K562 (cell line): ENCODE data around the gene CCDC9B. TPM values are rescaled to one million over a fixed set of nuclear protein-coding genes. Genes with fewer than 3 reads are reported as not detected.

Experiments used
- ATAC-seq: fragments of 200-7000 bp; cut with Tn5 transposase; 3 replicates; pipeline ENCODE4 v1.9.1; 2020; ENCODE audit warnings: moderate library complexity
- BruUV-seq: library from RNA; stranded (reverse); fragments of 400-500 nt; replicated peaks from 2 replicates; lab custom pipeline; 2021; lab: Mats Ljungman, UMichigan
- CTCF ChIA-PET: fragments of 300-600 bp; formaldehyde crosslinking; extraction: SDS; loops from one replicate; lab custom pipeline; 2021; ENCODE audit warnings: low intra/inter-chr PET ratio; lab: Yijun Ruan, JAX
- POLR2A ChIA-PET: fragments of 300-600, 350-650 bp; sonication (Branson Sonifier 250); formaldehyde crosslinking; extraction: SDS; loops from one replicate; lab custom pipeline; 2021; ENCODE audit warnings: antibody characterized with exemption, inconsistent platforms; lab: Yijun Ruan, JAX
- DNase-seq, 4 experiments: peaks; one replicate each; pipeline versions ENCODE4 v3.0.0 to v3.0.0-alpha.2; 2011 to 2018; ENCODE audit warnings: low spot score in 3 of 4, mixed read lengths in 3 of 4; ENCODE audit errors: extremely low read depth in 1 of 4
- FAIRE-seq: peaks from 2 replicates; lab custom pipeline; 2011; peaks lifted over from hg19 to GRCh38; lab: Jason Lieb, UNC
- H2AFZ ChIP-seq: 2 replicates; pipeline ENCODE4 v1.6.0; 2011; ENCODE audit warnings: low read depth, low read length, control low read depth, inconsistent platforms
- H3K27ac ChIP-seq: fragments of 200-600 bp; 3 replicates; pipeline ENCODE4 v1.8.0; 2011; ENCODE audit warnings: low read depth, mild to moderate bottlenecking, control low read depth, inconsistent platforms, low read length, moderate library complexity, mixed read lengths; ENCODE audit errors: extremely low read depth
- H3K27me3 ChIP-seq, 2 experiments: fragments of 300-600 bp in 1 of 2; 2 replicates in 1 of 2; 3 replicates in 1 of 2; pipeline versions ENCODE4 v1.6.0 to v1.8.0; 2011; ENCODE audit warnings: inconsistent platforms in 2 of 2, low read length in 2 of 2, mild to moderate bottlenecking in 1 of 2, mixed read lengths in 1 of 2, moderate library complexity in 1 of 2; ENCODE audit not compliant: control insufficient read depth in 2 of 2, insufficient read depth in 2 of 2
- H3K36me3 ChIP-seq: fragments of 300-600 bp; 3 replicates; pipeline ENCODE4 v1.8.0; 2011; ENCODE audit warnings: mild to moderate bottlenecking, low read length, inconsistent platforms; ENCODE audit not compliant: control insufficient read depth, insufficient read depth
- H3K4me1 ChIP-seq, 2 experiments: fragments of 200-600 bp in 1 of 2; replicated peaks in 1 of 2; 2 replicates in 1 of 2; 3 replicates in 1 of 2; pipeline versions ENCODE4 v1.5.1 to v1.8.0; 2011; ENCODE audit warnings: inconsistent platforms in 2 of 2, low read length in 2 of 2, mild to moderate bottlenecking in 1 of 2, mixed read lengths in 1 of 2, moderate library complexity in 1 of 2; ENCODE audit not compliant: control insufficient read depth in 2 of 2, insufficient read depth in 2 of 2
- H3K4me2 ChIP-seq: 2 replicates; pipeline ENCODE4 v1.6.1; 2011; ENCODE audit warnings: low read length, control low read depth, inconsistent platforms, mixed read lengths; ENCODE audit not compliant: insufficient read depth
- H3K4me3 ChIP-seq: fragments of 200-600 bp; sonication (generic), shearing (Covaris generic); 2 replicates; pipeline ENCODE4 v1.5.1; 2016; ENCODE audit warnings: control low read depth, inconsistent platforms
- H3K79me2 ChIP-seq: fragments of 200-600 bp; 3 replicates; pipeline ENCODE4 v1.8.0; 2011; ENCODE audit warnings: low read length, inconsistent platforms; ENCODE audit not compliant: control insufficient read depth, insufficient read depth
- H3K9ac ChIP-seq, 2 experiments: 2 replicates each; pipeline versions ENCODE4 v1.6.0 to v1.6.1; 2011; ENCODE audit warnings: low read depth in 2 of 2, low read length in 2 of 2, control low read depth in 1 of 2, inconsistent platforms in 1 of 2, mild to moderate bottlenecking in 1 of 2, mixed read lengths in 1 of 2; ENCODE audit not compliant: insufficient read depth in 1 of 2
- H3K9me1 ChIP-seq: one replicate; pipeline ENCODE4 v1.6.0; 2011; ENCODE audit warnings: inconsistent platforms, mild to moderate bottlenecking, low read length, moderate library complexity; ENCODE audit not compliant: control insufficient read depth, insufficient read depth
- H3K9me3 ChIP-seq: replicated peaks from 2 replicates; pipeline ENCODE4 v1.5.1; 2011; ENCODE audit warnings: low read depth, low read length, inconsistent platforms; ENCODE audit not compliant: control insufficient read depth, insufficient read depth
- H4K20me1 ChIP-seq: replicated peaks from 2 replicates; pipeline ENCODE4 v1.6.1; 2011; ENCODE audit warnings: low read length, inconsistent platforms, mixed read lengths; ENCODE audit not compliant: control insufficient read depth, insufficient read depth
- CREB3 ChIP-seq: fragments of 450-650 bp; conservative IDR thresholded peaks from 2 replicates; pipeline ENCODE4 v1.6.1; 2016; ENCODE audit warnings: missing genetic modification characterization, low read depth, mild to moderate bottlenecking, missing compliant biosample characterization, moderate library complexity
- DPF2 ChIP-seq: fragments of 450-650 bp; IDR thresholded peaks from 2 replicates; pipeline ENCODE4 v1.6.1; 2016
- KLF16 ChIP-seq: IDR thresholded peaks from 2 replicates; pipeline ENCODE4 v1.6.1; 2016; ENCODE audit warnings: antibody characterized with exemption
- RB1 ChIP-seq: fragments of 450-650 bp; IDR thresholded peaks from 2 replicates; pipeline ENCODE4 v1.6.1; 2017; ENCODE audit warnings: low read depth, mild to moderate bottlenecking
- RCOR1 ChIP-seq, 2 experiments: IDR thresholded peaks; 2 replicates each; pipeline ENCODE4 v1.6.1; 2012; ENCODE audit warnings: low read depth in 2 of 2, low read length in 2 of 2, borderline replicate concordance in 1 of 2, improper control_type of control experiment in 1 of 2
- XRCC5 ChIP-seq: fragments of 200-400 bp; formaldehyde crosslinking; IDR thresholded peaks from 2 replicates; pipeline ENCODE4 v1.6.1; 2017; ENCODE audit warnings: low read depth, mild to moderate bottlenecking, low read length
- ZNF134 ChIP-seq: fragments of 250-450 bp; sonication (Bioruptor Pico); conservative IDR thresholded peaks from 2 replicates; pipeline ENCODE4 v1.4.0; 2020
- WGBS: fragments of 100-300 bp; shearing (Covaris generic); methylation state at CpG from one replicate; pipeline ENCODE4 v1.1.6; 2016; ENCODE audit warnings: low coverage, mixed read lengths; ENCODE audit not compliant: insufficient coverage; ENCODE audit errors: missing lambda C conversion rate; 5-methylcytosine and 5-hydroxymethylcytosine counted together
- in situ Hi-C: fragments of 300-500 bp; cut with MboI; formaldehyde crosslinking; loops from 4 replicates; pipeline ENCODE4 v1.15.0; 2018; ENCODE audit warnings: inconsistent platforms, mixed read lengths
- intact Hi-C: fragments of 100-400 bp; cut with micrococcal nuclease; formaldehyde crosslinking; loops from 2 replicates; pipeline ENCODE4 v1.14.2; 2022
- polyA plus RNA-seq, 8 experiments: library from polyadenylated mRNA; depleted of rRNA in 4 of 8; stranded (reverse) in 5 of 8; unstranded in 3 of 8; fragments of >200 nt; fragmentation: Nextera tagmentation in 2 of 8; fragmentation: Illumina TruSeq in 1 of 8; extraction: Ambion mirVana in 2 of 8; extraction: Trizol in 1 of 8; gene quantifications; 2 replicates each; pipeline versions ENCODE4 v1.2.1 to v1.2.3, GENCODE V29; 2011 to 2014; ENCODE audit warnings: inconsistent platforms in 1 of 8, missing spikeins in 1 of 8
- total RNA-seq, 7 experiments: library from RNA; depleted of rRNA in 6 of 7; stranded (reverse); fragments of >200 nt in 6 of 7; fragmentation: Illumina TruSeq in 2 of 7; extraction: Trizol in 2 of 7; gene quantifications; 2 replicates each; pipeline versions ENCODE4 v1.2.1 to v1.2.3, GENCODE V29; 2011 to 2021; ENCODE audit warnings: low replicate concordance in 1 of 7
- TF ChIP-seq, protein P1 (sequence below): IDR thresholded peaks from 2 replicates; pipeline ENCODE4 v1.6.1; 2011; ENCODE audit warnings: borderline replicate concordance, low read depth, mild to moderate bottlenecking, moderate library complexity, low read length; ENCODE audit not compliant: insufficient read depth, poor library complexity, severe bottlenecking
- TF ChIP-seq, protein P2 (sequence below), 2 experiments: fragments of 450-650 bp; formaldehyde crosslinking in 1 of 2; IDR thresholded peaks; 2 replicates each; pipeline versions ENCODE4 v1.4.0 to v1.6.1; 2014 to 2020; ENCODE audit warnings: mild to moderate bottlenecking in 2 of 2, borderline replicate concordance in 1 of 2, low read depth in 1 of 2

The CCDC9B gene
- total and polyA plus RNA-seq, 9 of the 15 experiments (the other 6 are each of a cell fraction or from before 2014, with no cell fraction given), result 0.01 to 0.47 (median 0.15) TPM; not detected in 1

DNA sequence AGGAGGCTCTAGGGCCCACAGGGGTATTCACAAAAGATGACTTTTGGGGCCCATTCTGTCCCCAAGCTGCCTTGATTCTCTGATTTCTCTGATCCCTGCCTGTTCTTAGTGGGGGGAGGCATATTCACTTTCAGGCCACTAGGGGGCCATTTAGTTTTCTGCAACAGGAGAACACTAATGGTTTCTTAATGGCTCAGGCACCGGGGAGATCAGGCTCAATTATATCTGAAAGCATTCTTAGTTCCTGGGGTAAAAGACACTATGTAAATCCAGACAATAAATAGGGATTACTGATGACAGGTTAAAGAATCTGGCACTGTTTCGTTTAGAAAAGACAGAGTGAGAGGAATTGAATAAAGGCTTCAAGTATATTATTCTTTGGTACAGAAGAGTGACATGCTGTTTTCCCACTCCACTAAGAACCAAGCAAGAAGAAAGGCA lies 19.8 kb downstream of the CCDC9B start:
- ATAC-seq, result peak; percentile 53
- BruUV-seq, result no TSS peak
- Histone ChIP-seq H3K36me3 (peaks cover 13% of the 10 kb centered on the region; the same call in 2 of the 3 replicates), H3K9ac (no peak overlapping the region), H4K20me1 (no peaks in the 10 kb centered on the region; the same call in 1 of the 2 replicates), H3K4me2 (no peak overlapping the region), H3K27me3 (peaks cover 2 to 5% of the 10 kb centered on the region in 2 experiments; a peak in 2 of 5 replicates), H2AFZ (peak overlapping the region; percentile 60; the same call in 1 of the 2 replicates), H3K4me3 (no peak overlapping the region), H3K9me3 (no peaks in the 10 kb centered on the region), H3K9me1 (no peaks in the 10 kb centered on the region), H3K79me2 (peaks cover 21% of the 10 kb centered on the region), H3K4me1 (peaks cover 13 to 28% of the 10 kb centered on the region in 2 experiments), H3K27ac (no peak overlapping the region)
- peak; percentile 91 for FAIRE-seq
- DNase-seq, result peak; percentile 68 to 76 (median 72)
- WGBS, result 3% methylated on average over 2 of the region's 2 CpGs
- intact Hi-C loops (loop anchor here (1.0 to 5.0 kb wide), 3 partner anchors 17 to 101 kb away; partner anchors contain the start of gene ANKRD63), in situ Hi-C loops (no loop called here)
- ChIA-PET POLR2A (interaction anchor here (0.7 to 1.0 kb wide), 3 partner anchors 11 to 747 kb away, joined by 3 to 4 read pairs (median 3); no protein-coding TSS in a partner anchor), CTCF (interaction anchor here (1.2 to 1.5 kb wide), 4 partner anchors 11 to 101 kb away, joined by 3 to 7 read pairs (median 6); no protein-coding TSS in a partner anchor)
- TF ChIP-seq KLF16 (peak; percentile 37; the same call in 1 of the 2 replicates), RB1 (peak; percentile 2; the same call in 1 of the 2 replicates), RCOR1 (IDR thresholded peaks at IDR 0.05; ENCODE audit: borderline replicate concordance in 1 of 2, low read depth in 2 of 2, low read length in 2 of 2) (0 out of 4 replicates have a peak, but pooled peaks of 1 of the 2 experiments have one; percentile 13), ZNF134 (CRISPR knock-in tag) (no peak), XRCC5 (peak; percentile 52; the same call in 1 of the 2 replicates), DPF2 (no peak), CREB3 (tag) (0 out of 2 replicates have a peak, but pooled peaks have one; percentile 23)
- TF ChIP-seq, protein P1, sequence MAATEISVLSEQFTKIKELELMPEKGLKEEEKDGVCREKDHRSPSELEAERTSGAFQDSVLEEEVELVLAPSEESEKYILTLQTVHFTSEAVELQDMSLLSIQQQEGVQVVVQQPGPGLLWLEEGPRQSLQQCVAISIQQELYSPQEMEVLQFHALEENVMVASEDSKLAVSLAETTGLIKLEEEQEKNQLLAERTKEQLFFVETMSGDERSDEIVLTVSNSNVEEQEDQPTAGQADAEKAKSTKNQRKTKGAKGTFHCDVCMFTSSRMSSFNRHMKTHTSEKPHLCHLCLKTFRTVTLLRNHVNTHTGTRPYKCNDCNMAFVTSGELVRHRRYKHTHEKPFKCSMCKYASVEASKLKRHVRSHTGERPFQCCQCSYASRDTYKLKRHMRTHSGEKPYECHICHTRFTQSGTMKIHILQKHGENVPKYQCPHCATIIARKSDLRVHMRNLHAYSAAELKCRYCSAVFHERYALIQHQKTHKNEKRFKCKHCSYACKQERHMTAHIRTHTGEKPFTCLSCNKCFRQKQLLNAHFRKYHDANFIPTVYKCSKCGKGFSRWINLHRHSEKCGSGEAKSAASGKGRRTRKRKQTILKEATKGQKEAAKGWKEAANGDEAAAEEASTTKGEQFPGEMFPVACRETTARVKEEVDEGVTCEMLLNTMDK, result peak; percentile 65
- TF ChIP-seq, protein P2, sequence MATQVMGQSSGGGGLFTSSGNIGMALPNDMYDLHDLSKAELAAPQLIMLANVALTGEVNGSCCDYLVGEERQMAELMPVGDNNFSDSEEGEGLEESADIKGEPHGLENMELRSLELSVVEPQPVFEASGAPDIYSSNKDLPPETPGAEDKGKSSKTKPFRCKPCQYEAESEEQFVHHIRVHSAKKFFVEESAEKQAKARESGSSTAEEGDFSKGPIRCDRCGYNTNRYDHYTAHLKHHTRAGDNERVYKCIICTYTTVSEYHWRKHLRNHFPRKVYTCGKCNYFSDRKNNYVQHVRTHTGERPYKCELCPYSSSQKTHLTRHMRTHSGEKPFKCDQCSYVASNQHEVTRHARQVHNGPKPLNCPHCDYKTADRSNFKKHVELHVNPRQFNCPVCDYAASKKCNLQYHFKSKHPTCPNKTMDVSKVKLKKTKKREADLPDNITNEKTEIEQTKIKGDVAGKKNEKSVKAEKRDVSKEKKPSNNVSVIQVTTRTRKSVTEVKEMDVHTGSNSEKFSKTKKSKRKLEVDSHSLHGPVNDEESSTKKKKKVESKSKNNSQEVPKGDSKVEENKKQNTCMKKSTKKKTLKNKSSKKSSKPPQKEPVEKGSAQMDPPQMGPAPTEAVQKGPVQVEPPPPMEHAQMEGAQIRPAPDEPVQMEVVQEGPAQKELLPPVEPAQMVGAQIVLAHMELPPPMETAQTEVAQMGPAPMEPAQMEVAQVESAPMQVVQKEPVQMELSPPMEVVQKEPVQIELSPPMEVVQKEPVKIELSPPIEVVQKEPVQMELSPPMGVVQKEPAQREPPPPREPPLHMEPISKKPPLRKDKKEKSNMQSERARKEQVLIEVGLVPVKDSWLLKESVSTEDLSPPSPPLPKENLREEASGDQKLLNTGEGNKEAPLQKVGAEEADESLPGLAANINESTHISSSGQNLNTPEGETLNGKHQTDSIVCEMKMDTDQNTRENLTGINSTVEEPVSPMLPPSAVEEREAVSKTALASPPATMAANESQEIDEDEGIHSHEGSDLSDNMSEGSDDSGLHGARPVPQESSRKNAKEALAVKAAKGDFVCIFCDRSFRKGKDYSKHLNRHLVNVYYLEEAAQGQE (IDR thresholded peaks at IDR 0.05; ENCODE audit: borderline replicate concordance), result peak; percentile 38; the same call in 1 of the 2 replicates
- TF ChIP-seq, protein P2 (CRISPR knock-in tag; IDR thresholded peaks at IDR 0.05; ENCODE audit: low read depth), result no peak
